HG02759 (cell line): Measurements from ENCODE around the gene CYB5R3.
"Not testable (repeated sequence)": the region's sequence is repeated elsewhere in the genome, so short reads cannot be mapped to it uniquely, and the experiment has no call there.

Source experiments
- ATAC-seq: cut with Tn5 transposase; IDR thresholded peaks from one replicate; pipeline ENCODE4 v1.9.1; 2021; ENCODE audit warnings: mild to moderate bottlenecking, moderate library complexity; ENCODE audit not compliant: unreplicated experiment

The CYB5R3 gene

DNA sequence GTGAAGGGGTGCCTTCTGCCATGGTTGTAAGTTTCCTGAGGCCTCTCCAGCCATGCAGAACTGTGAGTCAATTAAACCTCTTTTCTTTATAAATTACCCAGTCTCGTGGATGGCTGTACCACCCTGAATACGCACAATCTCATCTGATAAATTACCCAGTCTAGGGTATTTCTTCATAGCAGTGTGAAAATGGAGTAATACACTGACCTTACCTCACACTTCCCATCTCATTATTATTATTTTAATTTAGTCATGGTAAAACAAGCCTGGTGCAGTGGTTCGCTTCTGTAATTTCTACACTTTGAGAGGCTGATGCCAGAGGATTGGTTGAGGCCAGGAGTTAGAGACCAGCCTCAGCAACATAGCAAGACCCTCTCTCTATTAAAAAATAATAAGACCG, 30.5 kb upstream of the CYB5R3 start:
- ATAC-seq = no peak

DNA sequence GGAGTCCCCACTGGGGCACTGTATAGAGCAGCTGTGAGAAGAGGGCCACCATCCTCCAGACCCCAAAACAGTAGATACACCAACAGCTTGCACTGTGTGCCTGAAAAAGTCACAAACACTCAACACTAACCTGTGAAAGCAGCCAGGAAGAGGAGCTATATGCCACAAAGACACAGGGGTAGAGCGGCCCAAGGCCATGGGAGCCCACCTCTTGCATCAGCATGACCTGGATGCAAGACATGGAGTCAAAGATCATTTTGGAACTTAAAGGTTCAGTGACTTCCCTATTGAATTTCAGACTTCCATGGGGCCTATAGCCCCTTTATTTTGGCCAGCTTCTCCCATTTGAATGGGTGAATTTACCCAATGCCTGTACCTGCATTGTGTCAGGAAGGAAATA, 29.7 kb upstream of the CYB5R3 start:
- ATAC-seq = no peak

DNA sequence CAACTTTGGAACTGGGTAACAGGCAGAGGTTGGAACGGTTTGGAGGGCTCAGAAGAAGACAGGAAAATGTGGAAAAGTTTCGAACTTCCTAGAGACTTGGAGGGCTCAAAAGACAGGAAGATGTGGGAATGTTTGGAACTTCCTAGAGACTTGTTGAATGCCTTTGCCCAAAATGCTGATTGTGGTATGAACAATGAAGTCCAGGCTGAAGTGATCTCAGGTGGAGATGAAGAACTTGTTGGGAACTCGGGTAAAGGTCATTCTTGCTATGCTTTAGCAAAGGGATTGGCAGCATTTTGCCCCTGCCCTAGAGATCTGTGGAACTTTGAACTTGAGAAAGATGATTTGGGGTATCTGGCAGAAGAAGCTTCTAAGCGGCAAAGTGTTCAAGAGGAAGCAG, 28.7 kb upstream of the CYB5R3 start:
- not testable (repeated sequence) for ATAC-seq

DNA sequence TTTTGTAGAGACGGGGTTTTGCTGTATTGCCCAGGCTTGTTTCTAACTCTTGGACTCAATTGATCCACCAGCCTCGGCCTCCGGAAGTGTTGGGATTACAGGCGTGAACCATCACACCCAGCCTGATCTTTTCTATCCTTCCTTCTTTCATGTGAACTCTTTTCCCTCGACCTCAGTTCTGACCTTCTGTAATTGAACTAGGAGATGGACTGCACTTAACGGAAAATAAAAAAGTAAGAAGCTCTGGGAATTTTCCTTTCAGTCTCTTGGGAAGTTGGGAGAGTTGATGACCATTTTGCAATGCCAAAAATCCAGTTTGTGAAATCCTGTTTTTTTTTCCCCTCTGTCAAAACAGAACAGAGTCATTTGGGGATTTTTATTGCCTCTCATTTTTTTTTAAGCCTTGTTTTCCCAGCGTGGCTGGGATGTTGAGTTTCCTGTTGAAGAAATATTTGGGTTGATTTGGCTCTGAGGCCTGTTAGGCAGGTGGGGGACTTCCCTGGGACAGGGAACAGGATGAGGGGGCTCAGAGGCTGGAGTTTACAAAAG, 26.9 kb upstream of the CYB5R3 start:
- ATAC-seq = no peak

DNA sequence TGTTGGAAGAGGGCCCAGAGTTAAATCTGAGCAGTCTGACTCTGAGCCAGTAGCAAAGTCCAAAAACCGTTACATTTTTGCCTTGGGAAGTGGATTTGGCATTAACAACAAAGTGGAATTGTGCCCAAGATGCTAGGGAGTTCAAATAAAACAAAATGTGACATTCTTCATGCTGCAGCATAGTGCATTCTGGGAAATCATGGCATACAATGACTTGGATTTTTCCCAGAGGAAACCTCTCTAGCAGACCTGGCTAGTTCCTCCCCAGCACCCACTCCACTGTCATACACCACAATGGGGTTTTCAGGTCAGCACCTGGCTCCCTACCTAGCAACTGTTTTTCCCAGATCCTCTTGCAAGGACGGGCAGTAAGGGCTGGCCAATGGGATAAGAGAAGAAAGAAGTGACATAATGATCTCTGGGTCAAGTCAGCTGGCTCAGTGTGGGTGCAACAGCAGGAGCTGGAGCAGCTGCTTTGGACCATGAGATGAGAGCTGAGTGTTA, 24.8 kb upstream of the CYB5R3 start:
- ATAC-seq = no peak

DNA sequence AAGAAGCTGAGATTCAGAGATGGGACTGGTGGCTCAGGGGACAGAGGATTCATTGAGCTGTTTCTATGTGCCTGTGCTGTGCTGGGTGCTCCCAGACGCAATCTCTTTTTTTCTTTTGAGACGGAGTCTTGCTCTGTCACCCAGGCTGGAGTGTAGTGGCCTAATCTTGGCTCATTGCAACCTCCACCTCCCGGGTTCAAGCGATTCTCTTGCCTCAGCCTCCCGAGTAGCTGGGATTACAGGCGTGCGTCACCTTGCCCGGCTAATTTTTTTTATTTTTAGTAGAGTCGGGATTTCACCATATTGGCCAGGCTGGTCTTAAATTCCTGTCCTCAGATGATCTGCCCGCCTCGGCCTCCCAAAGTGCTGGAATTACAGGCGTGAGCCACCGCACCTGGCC, 23.9 kb upstream of the CYB5R3 start:
- not testable (repeated sequence) for ATAC-seq

DNA sequence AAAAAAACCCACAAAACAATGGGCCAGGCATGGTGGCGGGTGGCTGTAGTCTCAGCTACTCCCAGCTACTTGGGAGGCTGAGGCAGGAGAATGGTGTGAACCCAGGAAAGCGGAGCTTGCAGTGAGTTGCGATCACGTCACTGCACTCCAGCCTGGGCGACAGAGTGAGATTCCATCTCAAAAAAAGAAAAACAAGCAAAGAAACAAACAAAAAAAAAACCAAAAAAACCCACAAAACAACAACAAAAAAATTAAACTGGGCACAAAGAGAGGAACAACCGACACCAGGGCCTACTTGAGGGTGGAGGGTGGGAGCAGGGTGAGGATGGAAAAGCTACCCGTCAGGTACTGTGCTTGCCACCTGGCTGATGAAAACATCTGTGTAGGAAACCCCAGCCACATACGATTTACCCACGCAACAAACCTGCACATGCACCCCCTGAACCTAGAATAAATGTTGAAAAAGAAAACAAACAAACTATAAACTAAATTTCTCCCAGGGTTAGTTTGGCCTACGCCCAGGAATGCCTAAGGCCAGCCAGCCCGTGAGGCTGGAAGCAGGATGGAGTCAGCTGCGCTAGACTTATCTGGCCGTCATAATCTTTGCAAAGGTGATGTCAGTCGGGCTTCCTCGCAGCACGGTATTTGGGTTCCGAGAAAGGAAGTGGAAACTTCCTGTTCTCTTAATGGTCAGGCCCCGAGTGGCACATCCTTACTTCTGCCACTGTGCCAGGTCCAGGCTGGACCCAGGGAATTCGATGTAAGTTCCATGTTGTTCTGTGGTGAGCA, 21.9 kb upstream of the CYB5R3 start:
- ATAC-seq = no peak

DNA sequence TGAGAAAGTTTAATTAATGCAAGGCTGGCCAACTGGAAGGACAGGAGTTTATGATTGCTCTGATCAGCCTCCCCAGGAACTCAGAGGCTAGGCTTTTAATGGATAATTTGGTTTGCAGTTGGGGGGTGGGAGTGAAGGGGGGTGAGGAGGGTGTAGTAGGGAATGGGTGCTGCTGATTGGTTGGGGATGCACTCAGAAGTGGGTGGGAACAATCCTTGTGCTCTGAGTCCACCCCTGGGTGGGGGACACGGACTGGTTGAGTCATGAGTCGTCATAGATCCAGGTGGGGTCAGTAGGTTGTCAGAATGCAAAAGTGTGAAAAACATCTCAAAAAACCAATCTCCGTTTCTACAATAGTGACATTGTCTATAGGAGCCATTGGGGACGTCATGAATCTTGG, 20.9 kb upstream of the CYB5R3 start:
- ATAC-seq = no peak

DNA sequence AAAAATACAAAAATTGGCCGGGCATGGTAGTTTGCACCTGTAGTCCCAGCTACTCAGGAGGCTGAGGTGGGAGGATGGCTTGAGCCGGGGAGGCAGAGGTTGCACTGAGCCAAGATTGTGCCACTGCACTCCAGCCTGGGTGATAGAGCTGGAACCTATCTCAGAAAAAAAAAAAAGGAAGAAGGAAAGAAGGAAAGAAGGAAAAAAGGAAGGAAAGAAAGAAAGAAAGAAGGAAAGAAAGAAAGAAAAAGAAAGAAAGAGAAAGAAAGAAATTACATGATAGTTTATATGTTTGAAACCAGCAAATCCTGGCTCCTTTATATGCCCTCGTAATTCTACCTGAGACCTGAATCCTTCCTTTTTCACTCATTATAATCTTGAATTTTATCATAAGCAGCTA, 17.2 kb upstream of the CYB5R3 start:
- ATAC-seq = not testable (repeated sequence)

DNA sequence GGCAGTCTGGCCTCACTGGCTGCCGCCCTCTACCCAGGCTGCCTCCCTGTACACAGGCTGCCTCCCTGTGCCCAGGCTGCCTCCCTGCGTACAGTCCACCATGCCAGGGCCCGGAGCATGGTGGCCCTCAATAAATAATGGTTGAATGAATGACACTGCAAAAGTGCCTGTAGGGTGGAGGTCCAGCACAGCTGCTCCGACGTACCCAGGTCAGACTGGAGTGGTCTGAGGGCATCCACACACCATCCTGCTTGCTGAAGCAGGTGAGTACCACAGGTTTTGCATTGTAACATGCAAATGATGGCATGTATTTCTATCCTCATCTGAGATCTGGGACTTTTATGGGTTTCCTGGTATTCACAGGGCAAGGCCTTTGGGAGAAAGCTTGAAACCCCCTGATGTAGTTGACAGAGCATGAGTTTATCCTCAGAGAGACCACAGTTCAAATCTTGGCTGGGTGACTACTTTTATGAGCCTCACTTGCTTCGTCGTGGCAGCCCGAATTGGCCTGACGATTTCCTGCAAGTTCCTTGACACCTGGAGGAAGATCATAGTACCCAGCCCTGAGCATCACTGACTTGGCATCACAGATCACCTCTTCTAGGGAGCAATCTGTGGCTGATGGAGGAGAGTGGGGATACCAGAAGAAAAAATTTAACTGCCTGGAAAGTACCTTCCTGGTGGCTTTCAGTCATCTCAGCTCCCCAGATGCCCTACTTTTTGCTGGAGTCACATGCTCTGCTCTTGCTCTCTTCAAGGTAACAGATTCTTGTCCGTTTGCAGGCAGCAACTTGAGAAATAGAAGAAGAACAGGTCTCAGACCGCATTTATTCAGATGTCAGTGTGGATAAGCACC, 16.0 kb upstream of the CYB5R3 start:
- ATAC-seq = peak; percentile 51

DNA sequence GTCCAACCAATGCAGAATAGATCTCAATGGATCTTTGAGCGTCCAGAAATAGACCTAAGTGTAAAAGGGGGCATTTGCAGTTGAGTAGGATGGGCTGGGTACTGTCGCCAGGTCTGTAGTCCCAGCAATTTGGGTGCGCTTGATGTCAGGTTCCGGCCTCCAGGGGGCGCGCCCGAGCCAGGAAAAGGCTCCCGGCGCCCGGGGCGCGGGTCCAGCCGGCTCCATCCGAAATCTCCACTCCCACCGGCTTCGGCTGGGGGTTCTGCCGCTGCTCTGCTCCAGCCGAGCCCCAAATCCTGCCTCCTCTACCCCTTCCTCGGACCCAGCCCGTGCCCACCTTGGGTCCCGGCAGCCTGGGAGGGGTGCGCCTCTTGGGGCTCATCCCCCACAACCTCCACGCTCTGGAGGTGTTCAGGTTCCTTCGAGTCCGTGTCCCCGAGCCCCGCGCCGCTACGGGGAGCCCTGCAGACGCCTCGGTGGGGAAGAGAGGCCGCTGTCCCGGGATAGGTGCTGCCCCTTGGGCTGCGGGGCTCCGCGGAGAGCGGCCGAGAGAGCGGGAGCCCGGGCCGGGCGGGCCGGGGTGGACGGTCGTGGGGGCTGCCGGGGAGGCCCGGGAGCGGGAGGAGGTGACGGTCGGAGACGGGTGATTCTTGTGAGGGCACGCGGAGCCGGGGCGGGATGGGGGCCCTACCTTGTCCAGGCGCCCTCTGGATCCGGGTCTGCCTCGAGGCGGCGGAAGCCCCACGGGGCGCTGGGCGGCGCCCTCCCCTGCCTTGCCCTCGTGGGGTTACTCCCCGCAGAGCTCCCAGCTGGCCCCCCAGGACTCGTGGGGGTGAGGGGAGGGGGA, 13.0 kb upstream of the CYB5R3 start:
- no peak for ATAC-seq

DNA sequence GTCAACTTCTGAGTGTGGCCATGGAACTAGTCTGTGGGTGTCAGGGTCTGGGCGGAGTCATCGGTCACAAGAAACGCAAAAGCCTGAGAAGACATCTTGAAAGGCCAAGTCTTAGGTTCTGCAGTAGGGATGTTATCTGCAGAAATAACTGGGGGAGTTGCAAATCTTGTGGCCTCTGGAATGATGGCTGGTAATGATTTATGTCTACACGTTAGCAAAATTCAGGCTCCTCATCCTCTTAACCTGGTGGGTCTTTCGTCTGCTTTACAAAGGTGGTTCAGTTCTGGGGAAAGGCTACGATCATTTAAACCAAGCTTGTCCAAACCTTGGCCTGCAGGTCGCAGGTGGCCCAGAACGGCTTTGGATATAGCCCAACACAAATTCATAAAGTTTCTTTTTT, 7.4 kb upstream of the CYB5R3 start:
- no peak for ATAC-seq

DNA sequence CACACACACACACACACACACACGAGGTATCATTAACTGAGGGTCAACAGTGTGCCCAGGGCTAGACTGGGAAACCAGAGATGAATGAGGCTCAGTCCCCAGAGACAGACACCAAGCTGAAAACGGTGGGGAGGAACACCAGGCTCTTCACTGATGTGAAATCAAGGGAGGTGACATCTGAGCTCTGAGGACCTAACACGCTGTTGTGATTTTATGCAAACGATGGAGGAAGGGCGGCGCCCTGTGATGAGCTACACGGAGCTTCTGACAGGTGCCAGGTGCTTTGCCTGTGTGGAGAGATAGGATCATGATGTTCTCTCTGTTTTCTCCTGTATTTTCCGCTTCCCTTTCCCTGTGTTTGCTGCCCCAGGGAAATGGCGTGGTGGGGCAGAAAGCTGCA, 6.5 kb upstream of the CYB5R3 start:
- peak; percentile 58 for ATAC-seq

DNA sequence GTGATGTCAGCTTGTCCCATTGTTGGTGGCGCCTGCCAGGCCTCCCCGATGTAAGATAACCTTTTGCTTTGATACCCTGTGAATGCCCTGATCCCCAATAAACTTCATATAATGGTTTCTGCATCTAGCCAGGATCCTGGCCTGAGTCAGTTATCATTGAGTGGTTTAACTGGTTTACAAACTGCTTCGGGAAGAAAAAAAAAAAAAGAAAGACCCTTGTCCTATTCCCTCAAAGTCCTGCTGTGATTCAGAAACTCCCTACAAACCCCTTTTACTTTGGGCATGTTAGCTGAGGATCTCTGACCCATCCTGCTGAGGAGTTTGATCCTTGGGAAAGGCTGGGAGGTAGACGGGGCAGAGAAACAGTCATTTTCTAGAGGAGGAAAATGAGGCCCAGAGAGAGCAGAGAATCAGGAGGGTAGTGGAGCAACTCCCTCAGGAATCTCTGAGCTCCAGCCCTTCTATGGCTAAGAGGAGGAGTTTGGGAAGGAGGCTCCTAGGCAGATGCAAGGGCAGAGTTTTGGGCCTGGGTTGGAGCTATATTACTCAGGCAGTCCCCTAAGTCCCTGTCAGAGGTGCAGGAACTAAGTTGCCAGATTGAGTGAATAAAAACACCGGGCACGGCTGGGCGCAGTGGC, 5.4 kb upstream of the CYB5R3 start:
- no peak for ATAC-seq

DNA sequence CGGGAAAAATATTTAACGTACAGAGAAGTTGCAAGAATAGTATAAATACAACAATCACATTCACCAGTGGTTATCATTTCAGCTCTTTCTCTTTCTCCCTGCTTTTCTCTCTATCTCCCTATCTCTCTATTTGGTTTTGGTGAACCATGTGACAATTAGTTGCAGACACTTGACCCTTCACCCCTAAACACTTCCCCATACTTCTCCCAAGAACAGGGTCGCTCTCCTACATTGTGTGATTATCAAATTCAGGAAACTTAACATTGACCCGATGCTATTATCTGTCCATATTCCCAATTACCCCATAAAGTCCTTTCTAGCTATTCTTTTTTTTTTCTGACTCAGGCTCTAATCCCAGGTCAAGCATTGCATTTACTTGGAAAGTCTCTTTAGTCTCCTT, 4.8 kb upstream of the CYB5R3 start:
- no peak for ATAC-seq

DNA sequence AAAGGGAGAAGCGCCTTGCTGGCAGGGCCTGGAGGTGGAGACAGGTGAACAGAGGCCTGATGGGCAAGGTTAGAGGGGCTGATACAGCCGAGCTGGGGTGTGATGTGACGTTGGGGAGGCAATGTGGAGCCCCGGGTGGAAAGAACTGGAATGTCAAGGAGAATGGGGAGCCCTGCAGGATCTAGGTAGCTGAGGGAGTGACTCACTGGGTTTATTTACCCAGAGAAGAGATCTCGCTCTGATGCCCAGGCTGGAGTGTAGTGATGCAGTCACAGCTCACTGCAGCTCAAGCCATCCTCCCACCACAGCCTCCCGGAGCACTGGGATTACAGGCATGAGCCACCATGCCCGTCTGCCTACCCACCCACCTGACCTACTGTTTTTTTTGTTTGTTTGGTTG, 1.9 kb upstream of the CYB5R3 start:
- no peak for ATAC-seq

DNA sequence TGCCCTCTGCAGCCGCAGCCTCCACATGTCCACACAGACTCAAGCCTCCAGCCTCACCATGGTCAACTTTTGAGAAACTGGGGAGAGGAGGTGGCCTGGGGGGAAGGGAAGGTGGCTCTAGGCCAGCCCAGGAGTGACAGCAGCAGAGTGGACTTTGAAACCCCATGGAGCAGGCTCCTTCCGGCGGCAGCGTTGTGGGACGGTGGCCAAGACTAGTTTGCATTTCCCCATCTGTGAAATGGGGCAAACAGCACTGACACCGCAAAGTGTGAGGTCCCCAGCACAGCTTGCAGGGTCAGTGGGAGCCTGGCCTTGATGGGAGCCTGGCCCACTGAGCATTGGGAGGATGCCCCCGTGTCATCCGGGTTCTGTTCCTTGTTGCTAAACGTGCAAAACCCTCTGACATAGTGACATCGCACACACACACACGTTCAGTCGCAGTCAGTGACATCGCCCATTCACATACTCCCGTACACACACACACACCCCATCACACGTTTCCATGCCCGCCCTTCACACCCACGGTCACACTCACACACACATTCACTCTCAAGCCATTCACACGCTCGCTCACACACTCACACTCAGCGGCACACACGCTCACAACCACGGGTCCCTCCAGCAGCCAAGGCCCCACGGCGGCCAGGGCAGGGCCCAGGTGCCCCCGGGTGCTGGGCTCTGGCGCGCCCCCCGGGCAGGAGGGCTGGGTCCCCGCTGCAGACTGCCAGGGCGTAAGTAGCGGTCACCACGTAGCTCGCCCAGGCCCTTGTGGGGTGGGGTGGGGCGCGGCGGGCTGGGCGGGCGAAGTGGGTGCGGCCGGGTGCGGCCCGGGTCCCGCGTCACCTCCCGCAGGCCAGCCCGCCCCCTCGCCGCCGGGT, 585 bp downstream of the CYB5R3 start:
- ATAC-seq = peak; percentile 60

DNA sequence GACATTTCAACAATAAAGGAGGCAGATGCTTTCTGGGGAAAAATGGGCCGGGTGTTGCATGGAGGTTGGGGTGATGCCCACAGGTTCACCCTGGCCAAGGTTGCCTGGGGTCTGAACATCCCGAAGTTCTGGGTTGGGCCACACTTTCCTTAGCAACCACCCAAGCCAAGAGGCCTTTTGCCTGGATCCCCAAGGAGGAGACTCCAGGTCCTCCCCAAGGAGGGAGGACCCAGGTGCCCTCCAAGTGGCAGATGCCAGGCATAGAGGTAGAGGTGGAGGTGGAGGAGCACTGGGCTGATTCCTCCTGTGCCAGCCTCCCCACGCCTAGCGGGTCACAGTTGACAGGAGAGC, 1.2 kb downstream of the CYB5R3 start:
- no peak for ATAC-seq
